Bladder microvascular endothelial cell (primary cell): ENCODE data around the gene SIT1. TPM values are rescaled to one million over a fixed set of nuclear protein-coding genes. Genes with fewer than 3 reads are reported as not detected.

Experiments used
- total RNA-seq: library from RNA; depleted of rRNA; stranded (reverse); fragments of >200 nt; gene quantifications from 2 replicates; pipeline ENCODE4 v1.2.3, GENCODE V29; 2014

Gene SIT1
- not detected in 2 replicates for total RNA-seq

GRCh38 chr9:35650341-35651158 lies at the start of gene SIT1:
SIT1 (minus strand) TSS chr9:35650931; CDS start chr9:35650853, 78 bp downstream.

GRCh38 chr9:35689542-35690293 lies 39.0 kb upstream of the SIT1 start, which contains the start of gene TPM2:
TPM2 (minus strand) TSS chr9:35689925; CDS start chr9:35689817, 108 bp downstream.

GRCh38 chr9:35673132-35674024 lies 22.6 kb upstream of the SIT1 start, which contains the start of gene CA9:
CA9 (plus strand) TSS chr9:35673928; CDS start chr9:35673960, 32 bp downstream.

GRCh38 chr9:35664531-35665470 lies 14.1 kb upstream of the SIT1 start, which contains the start of gene ARHGEF39:
ARHGEF39 (minus strand) TSS chr9:35665195; CDS start chr9:35665169, 26 bp downstream.

GRCh38 chr9:35658137-35658967 lies 7.6 kb upstream of the SIT1 start, which contains the start of gene CCDC107:
CCDC107 (plus strand) TSS chr9:35658292; CDS start chr9:35658380, 88 bp downstream.

GRCh38 chr9:35657546-35658136 lies 6.9 kb upstream of the SIT1 start, which contains the start of gene RMRP:
RMRP (minus strand) TSS chr9:35658019.

GRCh38 chr9:35618325-35618727 lies 32.4 kb downstream of the SIT1 start, which contains the start of gene CD72:
CD72 (minus strand) TSS chr9:35618413; CDS start chr9:35618303, 110 bp downstream.

GRCh38 chr9:35604578-35605350 lies 46.0 kb downstream of the SIT1 start, which contains the start of gene TESK1:
TESK1 (plus strand) TSS chr9:35605262; CDS start chr9:35605620, 358 bp downstream.

Other genes with a start within 250 kb of the SIT1 start
- gene RUSC2, start 160.8 kb downstream of the SIT1 start, total RNA-seq: 12.6 and 27.9 TPM in 2 replicates
- 4.5 and 8.5 TPM in 2 replicates for gene TESK1, start 45.7 kb downstream of the SIT1 start, total RNA-seq
- 0.13 TPM in 1 of 2 replicates, not detected in the other for gene CD72, start 32.5 kb downstream of the SIT1 start, total RNA-seq
- 15,158 and 208,384 TPM in 2 replicates for gene RMRP, start 7.1 kb upstream of the SIT1 start, total RNA-seq
- 10.3 and 13.6 TPM in 2 replicates for gene CCDC107, start 7.4 kb upstream of the SIT1 start, total RNA-seq
- gene ARHGEF39, start 14.3 kb upstream of the SIT1 start, total RNA-seq: 0.65 and 1.5 TPM in 2 replicates
- gene CA9, start 23.0 kb upstream of the SIT1 start, total RNA-seq: not detected in 2 replicates
- gene TPM2, start 39.0 kb upstream of the SIT1 start, total RNA-seq: 17.1 and 24.1 TPM in 2 replicates
- 184 and 408 TPM in 2 replicates for gene TLN1, start 81.3 kb upstream of the SIT1 start, total RNA-seq
- 39.2 and 57.3 TPM in 2 replicates for gene CREB3, start 81.7 kb upstream of the SIT1 start, total RNA-seq
- 50.3 and 121 TPM in 2 replicates for gene GBA2, start 98.3 kb upstream of the SIT1 start, total RNA-seq
- 8.6 and 12.1 TPM in 2 replicates for gene RGP1, start 98.4 kb upstream of the SIT1 start, total RNA-seq
- 6.2 and 90.9 TPM in 2 replicates for gene MSMP, start 103.3 kb upstream of the SIT1 start, total RNA-seq
- 3.2 and 4.1 TPM in 2 replicates for gene NPR2, start 140.7 kb upstream of the SIT1 start, total RNA-seq
- 0.32 TPM in 1 of 2 replicates, not detected in the other for gene SPAG8, start 161.3 kb upstream of the SIT1 start, total RNA-seq
- gene HINT2, start 164.1 kb upstream of the SIT1 start, total RNA-seq: 7.1 and 25.1 TPM in 2 replicates
- not detected in 2 replicates for gene FAM221B, start 177.8 kb upstream of the SIT1 start, total RNA-seq
- 0.16 and 0.57 TPM in 2 replicates for gene TMEM8B, start 178.3 kb upstream of the SIT1 start, total RNA-seq
- not detected in 2 replicates for gene OR13J1, start 219.5 kb upstream of the SIT1 start, total RNA-seq